HG02840 (cell line): ENCODE measurements around the gene PRPF40A.

Experiments
- ATAC-seq: cut with Tn5 transposase; IDR thresholded peaks from one replicate; pipeline ENCODE4 v1.9.1; 2021; ENCODE audit warnings: mild to moderate bottlenecking, moderate library complexity, moderate number of reproducible peaks; ENCODE audit not compliant: unreplicated experiment, low FRiP score

Gene PRPF40A

DNA sequence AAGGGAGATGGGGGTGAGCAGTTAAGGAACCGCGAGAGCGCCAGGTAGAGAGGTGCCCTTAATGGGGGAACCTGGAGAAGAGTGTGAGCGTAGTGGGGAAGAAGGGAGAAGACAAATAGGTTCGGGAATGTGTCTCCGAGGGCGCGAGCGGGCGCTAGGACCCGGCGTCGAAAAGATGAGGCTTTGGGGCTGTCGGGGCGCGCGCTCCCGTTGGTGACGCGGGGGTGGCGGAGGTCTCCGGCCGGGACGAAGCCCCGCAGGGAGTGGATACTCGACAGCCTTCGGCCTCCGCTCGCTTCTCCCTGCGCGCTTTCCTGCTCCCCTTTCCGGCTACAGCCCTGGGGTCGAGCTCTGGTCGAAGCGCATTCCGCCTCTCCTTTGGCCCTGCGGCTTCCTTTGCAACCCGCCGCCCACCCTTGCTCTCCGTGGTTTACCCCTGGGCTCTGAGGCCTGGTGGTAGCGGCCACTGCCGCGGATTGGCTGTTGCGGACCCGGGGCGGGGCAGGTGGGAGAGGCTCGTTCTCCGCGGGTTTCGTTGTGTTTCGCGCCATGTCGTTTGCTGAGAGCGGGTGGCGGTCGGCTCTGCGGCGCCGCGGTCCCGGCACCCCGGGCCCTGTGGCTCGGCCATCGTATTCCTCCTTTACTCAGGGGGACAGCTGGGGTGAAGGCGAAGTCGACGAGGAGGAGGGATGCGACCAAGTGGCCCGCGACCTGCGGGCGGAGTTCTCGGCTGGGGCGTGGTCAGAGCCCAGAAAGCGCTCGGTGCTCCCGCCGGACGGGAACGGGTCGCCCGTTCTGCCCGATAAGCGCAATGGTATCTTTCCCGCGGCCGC is 1.0 kb upstream of the PRPF40A start, which contains the start of gene ARL6IP6:
TSS of gene ARL6IP6 (plus strand) at position 545 of the 833 bp plus-strand sequence. CDS start at position 550, 5 bp downstream.
- peak; percentile 70 for ATAC-seq

DNA sequence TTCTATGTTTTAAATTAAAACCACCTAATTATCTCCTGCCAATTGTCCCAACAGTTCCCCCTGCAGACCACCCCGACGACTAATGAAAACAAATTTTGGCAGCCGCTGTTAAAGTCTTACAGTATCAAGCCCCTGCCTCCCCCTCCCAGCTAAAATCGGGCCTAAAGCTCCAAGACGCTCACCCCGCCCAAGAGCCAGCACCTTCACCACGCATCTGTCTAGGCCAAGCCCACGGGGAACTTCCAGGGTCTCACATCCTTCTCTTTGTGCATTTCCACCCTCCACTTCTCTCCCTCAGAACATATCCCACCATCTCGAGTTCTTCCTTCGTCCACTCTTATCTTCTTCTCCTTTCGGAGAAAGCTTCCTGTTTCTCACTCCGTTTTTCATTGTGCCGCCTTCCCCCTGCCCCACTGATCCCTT is 445 bp downstream of the PRPF40A start:
- no peak for ATAC-seq

GRCh38 chr2:152715854-152716428 is 1.3 kb downstream of the PRPF40A start:
- no peak for ATAC-seq

DNA sequence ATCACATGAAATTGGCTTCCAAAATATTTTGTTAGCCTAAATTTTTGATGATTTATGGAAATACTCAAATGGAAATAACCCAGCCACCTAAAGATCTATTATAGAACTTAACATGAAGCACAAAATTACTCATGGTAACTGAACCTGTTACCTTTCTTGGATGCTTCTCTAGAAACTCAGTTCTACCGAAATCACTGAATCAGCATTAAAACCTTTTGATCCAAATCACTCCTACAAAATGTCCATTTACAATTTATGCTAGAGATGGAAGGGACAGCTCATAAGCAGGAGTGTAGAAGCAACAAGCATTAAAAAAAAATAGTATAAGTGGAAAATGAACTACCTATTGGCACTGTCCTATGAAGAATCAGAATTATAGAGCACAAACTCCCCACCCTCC is 2.1 kb downstream of the PRPF40A start:
- no peak for ATAC-seq

- no peak for ATAC-seq
Measured at GRCh38 chr2:152710713-152711112, 6.5 kb downstream of the PRPF40A start.

DNA sequence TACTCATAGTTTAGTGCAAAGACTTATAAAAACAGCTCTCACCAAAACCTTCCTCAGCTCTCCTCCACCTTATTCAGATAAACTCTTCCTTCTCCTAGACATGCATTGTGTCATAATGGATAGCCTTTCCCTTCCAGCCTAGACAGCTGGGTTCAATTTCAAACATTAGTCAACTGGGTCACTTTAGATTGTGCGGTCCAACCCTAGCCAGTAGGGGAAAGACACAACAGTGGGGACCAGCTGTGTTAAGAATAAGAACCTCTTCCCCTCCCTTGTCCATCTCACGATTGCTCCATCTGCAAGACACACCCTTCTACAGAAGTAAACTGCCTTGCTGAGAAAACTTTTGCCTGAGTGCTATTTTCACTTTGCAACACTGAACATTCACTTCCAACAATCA is 8.5 kb downstream of the PRPF40A start:
- no peak for ATAC-seq

DNA sequence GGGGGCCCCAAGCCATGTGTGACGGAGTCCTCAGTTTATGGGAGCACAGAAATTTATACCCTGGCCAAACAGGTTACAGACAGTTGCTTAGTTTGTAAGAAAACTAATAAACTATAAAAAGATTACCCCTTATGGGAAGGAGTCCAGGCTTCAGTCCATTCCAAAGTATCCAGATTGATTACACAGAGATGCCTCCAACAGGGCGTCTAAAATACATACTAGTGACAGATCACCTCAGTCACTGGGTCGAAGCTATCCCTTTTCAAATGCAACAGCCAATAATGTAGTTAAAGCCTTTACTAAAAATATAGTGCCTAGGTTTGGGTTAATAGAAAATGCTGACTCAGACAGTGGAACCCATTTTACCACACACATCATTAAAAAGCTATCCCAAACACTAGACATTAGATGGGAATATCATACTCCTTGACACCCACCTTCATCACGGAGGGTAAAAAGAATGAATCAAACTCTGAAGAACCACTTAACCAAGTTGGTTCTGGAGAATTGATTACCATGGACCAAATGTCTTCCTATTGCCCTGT is 10.7 kb downstream of the PRPF40A start:
- ATAC-seq: no peak

DNA sequence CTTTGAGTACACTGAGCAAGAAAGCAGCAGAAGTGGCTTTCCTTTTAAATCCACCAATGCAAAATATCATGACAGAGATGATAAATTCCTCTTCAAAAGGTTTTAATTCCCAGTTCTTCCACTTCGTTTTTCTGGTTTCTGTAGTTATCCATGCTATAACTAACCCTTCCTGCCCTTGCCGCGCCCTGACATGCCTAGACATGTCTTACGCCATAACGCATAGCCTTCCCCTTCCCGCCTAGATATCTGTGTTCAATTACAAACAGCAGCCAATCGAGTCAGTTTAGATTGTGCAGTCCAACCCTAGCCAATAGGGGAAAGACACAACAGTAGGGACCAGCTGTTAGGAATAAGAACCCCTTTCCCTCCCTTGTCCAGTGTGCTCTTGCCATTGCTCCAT is 16.1 kb downstream of the PRPF40A start:
- no peak for ATAC-seq

GRCh38 chr2:152696476-152696875 is 20.8 kb downstream of the PRPF40A start:
- ATAC-seq: no peak

DNA sequence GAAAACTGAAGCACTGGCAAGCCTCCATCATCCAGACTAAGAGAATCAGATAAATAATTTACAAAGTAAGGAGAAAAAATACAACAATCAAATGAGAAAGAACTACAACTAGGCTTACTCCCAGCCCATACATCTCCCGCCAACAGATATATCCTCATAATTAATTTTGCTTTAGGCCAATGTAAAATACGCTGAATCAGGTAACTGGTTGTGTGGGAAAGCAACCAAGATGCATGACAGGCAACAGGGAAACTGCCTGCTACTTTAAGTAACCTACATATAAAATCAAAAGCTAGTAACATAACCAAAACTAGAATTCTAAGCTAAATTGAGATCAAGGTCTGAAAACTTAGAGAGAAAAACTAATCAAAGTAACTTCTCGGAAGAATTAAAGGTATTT is 21.5 kb downstream of the PRPF40A start:
- no peak for ATAC-seq

- ATAC-seq: no peak
Measured at GRCh38 chr2:152694161-152694661, 23.1 kb downstream of the PRPF40A start.

DNA sequence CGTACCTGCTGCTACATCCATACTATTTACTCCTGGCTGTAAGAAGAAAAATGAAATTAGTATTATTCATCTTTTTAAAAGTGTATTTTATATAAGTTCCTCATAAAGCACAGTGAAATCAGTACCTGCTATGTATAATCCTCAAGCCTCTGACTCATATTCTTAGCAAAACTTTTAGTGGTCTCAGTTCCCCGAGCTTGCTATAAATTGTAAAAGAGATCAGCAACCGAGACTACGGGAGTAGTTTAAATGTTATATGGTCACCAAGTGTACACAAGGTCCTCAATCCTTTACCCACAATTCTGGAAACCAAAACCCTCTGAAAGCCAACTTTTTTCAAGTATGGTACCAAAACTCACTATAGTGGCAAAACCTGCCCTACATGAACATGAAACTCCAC is 24.2 kb downstream of the PRPF40A start:
- ATAC-seq: peak; percentile 87

GRCh38 chr2:152686321-152686720 is 30.9 kb downstream of the PRPF40A start:
- ATAC-seq: no peak

- no peak for ATAC-seq
Measured at GRCh38 chr2:152683400-152683799, 33.9 kb downstream of the PRPF40A start.

DNA sequence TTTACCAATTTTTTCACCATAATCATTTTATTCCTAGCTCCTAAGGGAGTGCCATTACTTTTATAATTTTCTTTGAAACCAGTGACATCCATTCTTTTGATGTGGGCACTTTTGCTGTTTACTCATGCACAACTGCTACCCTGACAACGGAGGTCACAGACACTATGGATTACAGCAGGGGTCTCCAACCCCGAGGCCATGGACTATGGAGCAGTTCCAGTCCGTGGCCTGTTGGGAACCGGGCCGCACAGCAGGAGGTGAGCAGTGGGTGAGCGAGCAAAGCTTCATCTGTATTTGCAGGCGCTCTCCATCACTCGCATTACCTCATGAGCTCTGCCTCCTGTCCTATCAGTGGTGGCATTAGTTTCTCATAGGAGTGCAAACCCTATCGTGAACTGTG is 34.6 kb downstream of the PRPF40A start:
- ATAC-seq: no peak

GRCh38 chr2:152678808-152679207 is 38.5 kb downstream of the PRPF40A start:
- ATAC-seq: no peak

GRCh38 chr2:152676461-152676860 is 40.8 kb downstream of the PRPF40A start:
- ATAC-seq: no peak

DNA sequence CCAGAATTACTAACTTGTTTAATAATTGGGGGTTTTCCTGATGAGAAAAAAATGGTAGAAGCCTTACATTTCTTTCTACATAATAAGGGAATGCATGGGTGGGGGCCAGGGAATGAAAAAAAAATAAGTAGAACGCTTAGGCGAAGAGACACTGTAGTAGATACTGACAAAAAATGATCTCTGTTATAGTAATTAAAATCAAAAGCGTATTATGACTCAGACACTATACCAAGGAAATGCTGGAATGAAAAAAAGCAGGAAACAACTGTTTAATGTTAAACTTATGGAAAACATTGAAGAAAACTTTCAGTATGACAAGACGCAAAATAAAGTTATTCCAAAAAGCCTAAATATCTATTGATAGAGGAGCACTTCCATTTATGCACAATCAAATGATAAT is 42.9 kb downstream of the PRPF40A start:
- no peak for ATAC-seq

GRCh38 chr2:152664725-152665124 is 52.5 kb downstream of the PRPF40A start:
- ATAC-seq: no peak

- ATAC-seq: no peak
Measured at GRCh38 chr2:152661076-152661475, 56.2 kb downstream of the PRPF40A start.

DNA sequence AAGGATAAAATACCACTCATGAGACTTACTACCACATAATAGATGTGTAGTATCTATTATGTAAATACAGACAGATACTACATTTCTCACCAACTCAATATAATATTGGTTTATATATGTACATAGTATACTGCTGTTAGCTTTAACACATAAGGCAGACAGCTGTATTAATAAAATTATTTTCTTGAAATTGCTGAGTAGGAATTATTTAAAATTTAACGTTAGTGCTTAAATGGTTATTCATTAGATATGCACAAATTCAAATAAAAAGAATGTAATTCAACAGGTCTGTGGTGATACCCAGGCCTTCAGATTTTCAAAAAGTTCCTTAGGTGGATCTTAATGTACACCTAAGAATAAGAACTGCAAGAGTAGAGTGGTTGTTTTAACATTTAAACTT is 59.0 kb downstream of the PRPF40A start:
- no peak for ATAC-seq

- ATAC-seq: peak; percentile 69
Measured at GRCh38 chr2:152657043-152657442, 60.2 kb downstream of the PRPF40A start.
